NAMALWA (cell line): Measurements from ENCODE around the gene LIME1.

Experiments
- DNase-seq: peaks from one replicate; pipeline ENCODE4 v3.0.0-alpha.2; 2015; ENCODE audit warnings: low spot score

The LIME1 gene

DNA sequence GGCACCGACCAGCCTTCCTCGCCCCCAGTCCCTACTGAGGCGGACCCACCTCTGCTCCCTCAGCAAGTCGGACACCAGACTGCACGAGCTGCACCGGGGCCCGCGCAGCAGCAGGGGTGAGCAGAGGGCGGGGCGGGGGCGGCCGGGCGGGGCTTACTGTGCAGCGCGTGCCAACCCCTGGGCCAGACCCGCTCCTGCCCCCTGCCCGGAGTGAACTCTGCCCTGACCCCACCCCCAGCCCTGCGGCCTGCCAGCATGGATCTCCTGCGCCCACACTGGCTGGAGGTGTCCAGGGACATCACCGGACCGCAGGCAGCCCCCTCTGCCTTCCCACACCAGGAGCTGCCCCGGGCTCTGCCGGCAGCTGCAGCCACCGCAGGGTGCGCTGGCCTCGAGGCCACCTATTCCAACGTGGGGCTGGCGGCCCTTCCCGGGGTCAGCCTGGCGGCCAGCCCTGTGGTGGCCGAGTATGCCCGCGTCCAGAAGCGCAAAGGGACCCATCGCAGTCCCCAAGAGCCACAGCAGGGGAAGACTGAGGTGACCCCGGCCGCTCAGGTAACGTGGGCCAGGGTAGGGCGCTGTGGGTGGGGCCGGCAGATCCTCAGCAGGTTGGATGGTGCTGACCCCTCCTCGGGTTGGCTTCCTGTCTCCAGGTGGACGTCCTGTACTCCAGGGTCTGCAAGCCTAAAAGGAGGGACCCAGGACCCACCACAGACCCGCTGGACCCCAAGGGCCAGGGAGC, 1.7 kb downstream of the LIME1 start:
- DNase-seq, result peak; percentile 29

DNA sequence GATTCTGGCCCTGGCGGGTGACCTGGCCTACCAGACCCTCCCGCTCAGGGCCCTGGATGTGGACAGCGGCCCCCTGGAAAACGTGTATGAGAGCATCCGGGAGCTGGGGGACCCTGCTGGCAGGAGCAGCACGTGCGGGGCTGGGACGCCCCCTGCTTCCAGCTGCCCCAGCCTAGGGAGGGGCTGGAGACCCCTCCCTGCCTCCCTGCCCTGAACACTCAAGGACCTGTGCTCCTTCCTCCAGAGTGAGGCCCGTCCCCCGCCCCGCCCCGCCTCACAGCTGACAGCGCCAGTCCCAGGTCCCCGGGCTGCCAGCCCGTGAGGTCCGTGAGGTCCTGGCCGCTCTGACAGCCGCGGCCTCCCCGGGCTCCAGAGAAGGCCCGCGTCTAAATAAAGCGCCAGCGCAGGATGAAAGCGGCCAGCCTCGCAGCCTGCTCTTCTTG, 2.2 kb downstream of the LIME1 start:
- no peak for DNase-seq

DNA sequence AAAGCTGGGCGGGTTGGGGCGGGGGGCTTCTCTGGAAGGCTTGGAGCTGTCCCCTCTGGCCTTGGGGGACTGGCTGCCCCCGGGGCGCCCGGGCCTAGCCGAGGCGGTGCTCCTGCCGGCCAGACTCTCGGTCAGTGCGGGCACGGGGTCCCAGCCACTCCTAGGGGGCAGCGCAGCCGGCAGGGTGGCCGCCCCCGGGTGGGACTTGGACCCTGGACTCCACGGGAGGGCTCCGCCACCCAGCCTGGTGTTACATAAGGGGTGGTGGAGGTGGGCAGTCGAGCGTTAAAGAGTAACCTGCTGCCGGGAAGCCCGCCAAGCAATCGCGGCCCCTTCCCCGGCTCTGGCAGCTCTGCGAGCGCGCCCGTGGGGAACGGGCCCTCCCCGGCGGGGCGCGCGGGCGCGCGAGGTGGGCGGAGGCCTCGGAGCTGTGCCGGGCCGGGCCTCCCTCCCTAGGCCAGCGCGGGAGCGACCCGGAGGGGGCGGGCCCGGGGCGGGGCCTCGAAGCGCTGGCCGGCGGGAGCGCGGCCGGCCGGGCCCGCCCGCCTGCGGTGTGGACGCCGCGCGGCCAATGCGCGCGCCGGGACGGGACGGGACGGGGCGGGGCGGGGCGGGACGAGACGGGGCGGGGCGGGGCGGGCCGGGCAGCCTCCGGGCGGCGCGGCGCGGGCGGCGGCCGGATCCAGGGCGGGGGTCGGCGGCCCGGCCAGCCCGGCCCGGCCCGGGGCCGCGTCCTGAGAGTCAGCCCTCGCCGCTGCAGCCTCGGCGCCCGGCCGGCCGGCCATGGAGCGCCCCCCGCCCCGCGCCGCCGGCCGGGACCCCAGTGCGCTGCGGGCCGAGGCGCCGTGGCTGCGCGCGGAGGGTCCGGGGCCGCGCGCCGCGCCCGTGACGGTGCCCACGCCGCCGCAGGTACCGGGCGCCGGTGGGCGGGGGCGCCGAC, 2.9 kb downstream of the LIME1 start, which contains the start of gene SLC2A4RG:
Gene SLC2A4RG, plus strand, starts transcription at position 647 of the 940 bp plus-strand sequence. Its CDS starts 137 bp downstream, at position 784.
- DNase-seq, result peak; percentile 58

DNA sequence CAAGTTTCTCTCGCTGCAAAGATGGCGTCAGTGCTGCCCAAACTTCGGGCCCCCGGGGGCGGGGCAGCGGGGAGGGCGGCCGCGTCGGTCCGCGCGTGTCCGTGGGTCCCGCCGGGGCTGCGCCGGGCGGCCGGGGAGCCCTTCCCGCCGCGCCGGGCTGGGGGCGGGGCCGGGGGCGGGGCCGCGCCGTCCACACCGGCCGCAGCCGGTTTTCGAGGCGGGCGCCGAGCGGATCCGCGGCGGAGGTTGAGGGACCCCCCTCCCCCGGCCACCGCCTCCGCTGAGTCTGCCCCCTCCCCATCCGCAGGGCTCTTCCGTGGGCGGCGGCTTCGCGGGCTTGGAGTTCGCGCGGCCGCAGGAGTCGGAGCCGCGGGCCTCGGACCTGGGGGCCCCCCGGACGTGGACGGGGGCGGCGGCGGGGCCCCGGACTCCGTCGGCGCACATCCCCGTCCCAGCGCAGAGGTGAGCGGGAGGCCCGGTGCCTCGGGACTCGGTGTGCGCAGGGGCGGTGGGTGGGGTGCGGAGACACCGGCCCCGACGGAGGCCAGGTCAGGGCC, 3.7 kb downstream of the LIME1 start:
- no peak for DNase-seq

DNA sequence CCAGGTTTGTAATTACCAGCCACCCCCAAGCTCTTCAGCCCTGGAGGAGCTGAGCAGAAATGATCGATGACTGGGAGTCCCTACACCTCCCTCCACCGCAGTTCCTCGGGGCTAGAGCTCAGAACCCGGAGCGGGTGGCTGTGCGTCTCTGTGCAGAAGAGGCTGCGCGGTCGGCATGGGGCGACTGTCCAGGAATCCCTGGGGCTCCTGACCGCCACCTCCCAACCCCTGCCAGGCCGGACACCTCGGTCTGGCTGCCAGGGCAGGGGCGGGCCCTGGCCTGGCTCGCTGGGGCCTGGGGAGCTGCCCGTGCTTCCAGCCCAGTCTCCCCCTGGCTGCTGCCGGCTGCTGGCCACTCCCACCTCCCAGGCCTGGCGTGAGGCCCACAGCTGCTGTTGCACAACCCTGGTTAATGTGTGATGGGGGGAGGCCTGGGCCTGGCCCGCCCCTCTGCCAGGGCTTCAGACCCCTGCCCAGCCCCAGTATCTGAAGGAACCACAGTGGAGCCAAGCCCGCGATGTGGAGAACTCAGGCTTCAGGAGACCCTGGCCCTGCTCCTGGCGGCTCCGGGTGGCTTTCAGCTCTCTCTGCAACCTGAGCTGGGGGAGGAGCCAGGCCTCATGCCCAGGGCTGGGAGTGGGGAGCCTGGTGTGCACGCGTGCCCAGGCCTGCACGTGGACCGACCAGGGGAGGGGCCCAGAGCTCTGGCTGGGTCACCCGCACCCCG, 4.3 kb downstream of the LIME1 start:
- no peak for DNase-seq

DNA sequence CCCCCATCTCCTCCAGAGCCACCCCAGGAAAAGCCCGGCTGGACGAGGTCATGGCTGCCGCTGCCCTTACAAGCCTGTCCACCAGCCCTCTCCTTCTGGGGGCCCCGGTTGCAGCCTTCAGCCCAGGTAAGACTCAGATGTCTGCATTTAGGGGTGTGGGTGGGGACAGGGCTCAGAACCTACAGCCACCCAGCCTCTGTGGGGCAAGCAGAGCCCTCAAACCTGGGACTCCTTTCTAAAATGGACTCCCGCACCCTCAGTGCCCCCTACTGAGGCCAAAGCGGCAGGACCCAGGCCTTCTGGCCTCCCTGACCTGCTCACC, 4.9 kb downstream of the LIME1 start:
- no peak for DNase-seq

DNA sequence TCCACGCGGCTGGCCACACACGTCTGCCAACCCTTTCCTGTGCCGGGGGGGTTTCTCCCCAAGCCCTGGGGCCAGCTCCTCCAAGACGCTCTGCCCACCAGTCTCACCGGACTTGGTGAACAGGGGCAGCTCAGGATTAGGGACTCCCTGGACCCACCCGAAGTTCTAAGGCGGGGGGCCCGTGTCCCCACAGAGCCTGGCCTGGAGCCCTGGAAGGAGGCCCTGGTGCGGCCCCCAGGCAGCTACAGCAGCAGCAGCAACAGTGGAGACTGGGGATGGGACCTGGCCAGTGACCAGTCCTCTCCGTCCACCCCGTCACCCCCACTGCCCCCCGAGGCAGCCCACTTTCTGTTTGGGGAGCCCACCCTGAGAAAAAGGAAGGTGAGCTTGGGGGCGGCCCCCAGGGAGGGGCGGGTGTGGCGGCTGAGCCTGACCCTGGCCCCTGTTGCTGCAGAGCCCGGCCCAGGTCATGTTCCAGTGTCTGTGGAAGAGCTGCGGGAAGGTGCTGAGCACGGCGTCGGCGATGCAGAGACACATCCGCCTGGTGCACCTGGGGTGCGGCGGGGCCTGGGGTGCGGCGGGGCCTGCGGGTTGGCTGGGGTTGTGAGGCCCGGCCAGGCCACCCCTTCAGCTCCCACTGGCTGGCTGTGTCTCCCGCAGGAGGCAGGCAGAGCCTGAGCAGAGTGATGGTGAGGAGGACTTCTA, 5.4 kb downstream of the LIME1 start:
- DNase-seq, result no peak

DNA sequence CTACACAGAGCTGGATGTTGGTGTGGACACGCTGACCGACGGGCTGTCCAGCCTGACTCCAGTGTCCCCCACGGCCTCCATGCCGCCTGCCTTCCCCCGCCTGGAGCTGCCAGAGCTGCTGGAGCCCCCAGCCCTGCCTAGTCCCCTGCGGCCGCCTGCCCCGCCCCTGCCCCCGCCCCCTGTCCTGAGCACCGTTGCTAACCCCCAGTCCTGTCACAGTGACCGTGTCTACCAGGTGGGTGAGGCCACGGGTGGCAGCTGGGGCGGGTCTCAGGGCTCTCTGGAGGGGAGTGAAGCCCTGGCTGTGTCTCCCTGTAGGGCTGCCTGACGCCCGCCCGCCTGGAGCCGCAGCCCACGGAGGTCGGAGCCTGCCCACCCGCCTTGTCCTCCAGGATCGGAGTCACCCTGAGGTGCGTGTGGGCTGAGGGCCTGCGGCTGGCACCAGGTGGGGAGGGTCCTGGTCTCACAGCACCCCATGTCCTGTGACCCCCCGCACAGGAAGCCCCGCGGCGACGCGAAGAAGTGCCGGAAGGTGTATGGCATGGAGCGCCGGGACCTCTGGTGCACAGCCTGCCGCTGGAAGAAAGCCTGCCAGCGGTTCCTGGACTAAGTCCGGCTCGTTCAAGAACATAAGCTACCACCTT, 6.0 kb downstream of the LIME1 start:
- no peak for DNase-seq

DNA sequence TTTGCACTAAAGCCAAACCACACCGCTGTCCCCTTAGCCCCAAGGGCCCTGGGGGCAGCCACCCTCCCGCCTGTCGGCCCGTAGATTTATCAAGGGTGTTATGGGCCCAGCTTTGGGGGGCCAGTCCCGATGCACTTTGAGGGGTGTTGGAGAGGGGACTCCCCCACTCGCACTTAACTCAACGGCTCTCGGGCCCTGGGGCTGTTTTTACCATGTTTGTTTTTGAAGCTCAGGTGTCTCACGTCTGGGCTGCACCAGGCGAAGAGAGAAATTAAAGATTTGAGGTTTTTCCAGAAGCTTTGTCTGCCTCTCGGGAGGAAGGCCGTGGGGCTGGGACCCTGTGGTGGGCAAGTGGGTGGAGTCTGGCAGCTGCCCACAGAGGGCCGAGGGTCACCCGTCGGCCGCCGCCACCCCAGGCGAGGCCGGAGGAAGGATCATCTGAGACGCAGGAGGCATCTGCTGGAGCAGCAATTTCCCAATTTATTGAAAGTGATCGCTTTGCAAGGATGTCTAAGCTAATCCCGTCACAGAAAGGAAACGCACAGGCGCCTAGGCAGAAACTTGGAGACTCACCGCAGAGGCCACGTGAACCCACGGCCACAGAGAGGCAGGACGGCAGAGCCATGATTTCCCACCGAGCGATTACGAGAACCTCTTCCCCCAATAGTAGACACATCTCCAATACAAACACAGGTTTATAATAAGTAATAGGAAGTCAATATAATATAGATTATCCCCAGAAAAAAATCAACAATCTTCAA, 6.9 kb downstream of the LIME1 start:
- no peak for DNase-seq

DNA sequence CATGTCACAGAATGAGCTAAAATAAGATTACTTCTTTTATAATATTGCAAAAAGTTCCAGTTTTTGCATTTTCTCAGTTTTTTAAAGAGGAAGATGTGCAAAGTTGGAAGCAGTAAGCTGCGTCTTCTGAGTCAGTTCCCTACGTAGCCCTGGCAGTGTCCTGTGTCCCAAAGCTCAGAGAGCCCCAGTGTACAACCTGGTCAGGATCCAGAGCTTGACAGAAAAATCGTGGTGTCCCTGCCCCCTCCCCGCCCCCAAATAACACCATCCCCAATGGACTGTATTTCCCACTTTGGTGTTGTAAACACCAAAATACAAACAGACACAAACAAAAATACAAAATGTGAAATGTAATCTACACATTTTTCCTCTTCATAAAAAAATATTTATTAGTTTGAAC, 7.7 kb downstream of the LIME1 start:
- no peak for DNase-seq

DNA sequence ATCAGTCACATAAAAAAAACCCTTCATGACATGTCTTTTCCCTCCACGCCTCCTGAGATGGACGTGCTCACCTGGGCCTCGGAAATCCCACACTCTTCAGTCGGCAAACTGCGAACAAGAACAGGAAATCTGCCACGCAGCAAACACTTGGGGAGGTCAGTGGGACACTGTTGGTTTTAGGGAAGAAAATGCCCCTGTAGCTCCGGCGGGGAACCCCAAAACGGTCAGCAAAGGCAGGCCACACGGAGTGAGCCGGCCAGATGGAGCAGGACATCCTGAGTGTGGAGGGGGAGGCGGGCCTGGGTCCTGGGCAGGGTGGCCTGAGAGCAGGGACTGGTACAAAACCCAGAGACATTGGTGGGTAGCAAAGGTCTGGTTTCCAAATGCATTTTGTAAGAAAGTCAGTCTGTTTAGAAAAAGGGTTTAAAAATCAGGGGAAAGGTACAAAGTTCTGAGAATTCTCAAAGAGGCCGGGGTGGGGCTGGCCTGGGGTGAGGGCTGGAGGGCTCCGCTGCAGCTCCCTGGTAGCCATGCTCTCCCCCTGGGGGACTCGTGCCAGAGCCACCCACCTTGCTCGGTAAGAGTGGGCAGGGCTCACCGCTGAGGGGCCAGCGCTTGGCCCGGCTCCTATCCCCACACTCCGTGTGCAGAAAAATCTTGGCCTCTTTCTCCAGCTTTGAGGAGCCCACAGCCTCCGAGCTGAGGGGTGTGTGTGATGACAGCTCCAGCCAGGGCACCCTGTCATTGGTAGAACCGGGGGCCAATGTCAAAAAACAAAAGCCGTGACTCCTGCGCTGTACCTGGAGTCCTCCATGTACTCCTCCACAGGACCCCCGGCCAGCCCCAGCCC, 8.3 kb downstream of the LIME1 start:
- no peak for DNase-seq

DNA sequence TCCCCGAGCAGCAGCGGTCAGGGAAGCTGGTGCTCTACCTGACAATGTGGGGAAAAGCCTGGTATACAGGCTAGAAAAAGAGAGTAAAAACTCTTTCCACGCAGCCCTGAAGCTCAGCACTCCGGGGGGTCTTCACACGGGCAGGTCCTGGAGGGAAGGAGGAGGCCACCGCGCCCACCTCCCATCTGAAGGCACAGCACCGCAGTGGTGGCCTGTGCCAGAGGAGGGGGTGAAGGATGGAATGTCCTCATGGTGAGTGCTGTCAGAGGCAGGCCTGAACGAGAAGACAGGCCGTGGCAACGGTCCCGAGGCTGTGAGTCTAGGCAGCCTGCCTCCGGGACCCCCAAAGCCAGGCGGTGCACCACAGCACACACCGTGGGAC, 9.0 kb downstream of the LIME1 start:
- DNase-seq, result no peak

DNA sequence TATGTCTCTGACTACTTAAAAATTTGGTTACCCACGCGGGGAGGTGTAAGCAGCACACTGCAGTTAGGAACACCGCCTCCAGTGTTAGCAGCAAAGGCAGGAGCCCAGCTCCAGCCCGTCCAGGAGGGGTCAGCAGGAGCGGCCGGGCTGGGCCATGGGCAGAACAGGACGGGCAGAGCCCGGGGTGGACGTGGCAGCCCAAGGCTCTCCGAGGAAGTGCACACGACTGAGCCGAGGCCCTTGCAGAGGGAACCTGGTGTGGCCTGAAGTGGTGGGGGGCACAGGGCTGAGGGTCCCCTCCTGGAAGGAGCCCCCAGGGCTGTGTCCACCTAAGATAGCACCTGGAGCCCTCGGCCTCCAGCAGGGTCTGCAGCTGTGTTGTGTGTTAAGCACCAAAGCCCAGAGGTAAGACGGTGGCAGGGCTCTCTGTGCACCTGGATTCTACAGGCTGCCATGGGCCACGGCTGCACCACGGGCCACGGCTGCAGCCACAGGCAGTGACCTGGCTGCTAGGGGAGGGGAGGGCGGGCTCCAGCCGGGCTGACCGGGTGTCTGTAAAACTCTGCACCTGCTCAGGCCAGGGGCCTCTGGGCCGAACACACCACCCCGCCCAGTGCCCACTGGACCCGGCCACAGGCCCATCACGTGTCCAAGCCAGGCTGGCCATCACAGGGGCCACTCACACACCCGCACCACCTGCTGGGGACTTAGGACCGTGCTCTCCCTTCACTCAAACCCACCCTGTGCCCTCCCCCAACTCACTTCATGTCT, 9.7 kb downstream of the LIME1 start:
- no peak for DNase-seq

DNA sequence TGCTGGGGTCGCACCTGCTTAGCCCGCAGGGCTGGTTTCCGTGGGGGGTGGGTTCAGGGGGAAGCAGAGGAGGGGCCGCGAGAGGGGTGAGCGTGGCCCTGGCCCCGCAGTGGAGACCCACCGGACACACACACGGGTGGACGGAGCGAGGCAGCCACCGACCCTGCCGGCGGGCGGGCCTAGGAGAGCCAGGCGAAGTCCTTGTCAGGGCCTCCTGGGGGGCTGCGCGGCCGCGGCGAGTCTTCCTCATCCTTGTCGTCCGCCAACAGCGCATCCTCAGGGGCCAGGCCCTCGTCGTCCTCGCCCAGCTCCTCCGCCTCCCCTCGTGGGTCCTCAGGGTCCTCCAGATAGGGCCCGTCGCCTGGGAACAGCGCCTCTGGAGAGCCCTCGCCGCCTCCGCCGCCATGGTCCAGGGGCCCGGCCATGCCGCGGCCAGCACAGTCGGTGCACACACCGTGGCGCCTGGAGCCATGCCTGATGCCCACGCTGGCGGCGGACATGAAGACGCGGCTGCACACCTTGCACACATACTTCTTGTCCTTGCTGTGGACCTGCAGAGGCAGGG, 10.4 kb downstream of the LIME1 start:
- DNase-seq, result no peak

DNA sequence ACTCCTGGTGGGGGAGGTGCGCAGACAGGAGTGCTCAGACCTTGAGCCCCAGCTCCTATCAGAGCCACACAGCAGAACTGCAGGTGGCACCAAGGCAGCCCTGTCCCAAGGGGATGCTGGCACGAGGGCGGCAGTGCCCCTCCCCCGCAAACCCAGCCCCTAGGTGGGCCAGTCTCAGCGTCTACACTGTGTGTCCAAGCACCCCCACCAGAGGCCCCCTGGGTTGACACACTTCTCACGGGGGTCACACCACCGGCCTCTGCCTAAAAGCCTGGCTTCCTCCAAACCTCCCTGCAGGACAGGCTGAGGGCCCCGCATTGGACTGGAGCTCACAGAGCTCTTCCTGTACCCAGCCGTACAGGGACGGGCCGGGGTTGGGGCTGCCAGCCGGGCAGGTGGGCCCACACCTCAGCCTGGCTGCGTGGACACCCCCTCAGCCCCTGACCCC, 11.2 kb downstream of the LIME1 start:
- peak; percentile 74 for DNase-seq

DNA sequence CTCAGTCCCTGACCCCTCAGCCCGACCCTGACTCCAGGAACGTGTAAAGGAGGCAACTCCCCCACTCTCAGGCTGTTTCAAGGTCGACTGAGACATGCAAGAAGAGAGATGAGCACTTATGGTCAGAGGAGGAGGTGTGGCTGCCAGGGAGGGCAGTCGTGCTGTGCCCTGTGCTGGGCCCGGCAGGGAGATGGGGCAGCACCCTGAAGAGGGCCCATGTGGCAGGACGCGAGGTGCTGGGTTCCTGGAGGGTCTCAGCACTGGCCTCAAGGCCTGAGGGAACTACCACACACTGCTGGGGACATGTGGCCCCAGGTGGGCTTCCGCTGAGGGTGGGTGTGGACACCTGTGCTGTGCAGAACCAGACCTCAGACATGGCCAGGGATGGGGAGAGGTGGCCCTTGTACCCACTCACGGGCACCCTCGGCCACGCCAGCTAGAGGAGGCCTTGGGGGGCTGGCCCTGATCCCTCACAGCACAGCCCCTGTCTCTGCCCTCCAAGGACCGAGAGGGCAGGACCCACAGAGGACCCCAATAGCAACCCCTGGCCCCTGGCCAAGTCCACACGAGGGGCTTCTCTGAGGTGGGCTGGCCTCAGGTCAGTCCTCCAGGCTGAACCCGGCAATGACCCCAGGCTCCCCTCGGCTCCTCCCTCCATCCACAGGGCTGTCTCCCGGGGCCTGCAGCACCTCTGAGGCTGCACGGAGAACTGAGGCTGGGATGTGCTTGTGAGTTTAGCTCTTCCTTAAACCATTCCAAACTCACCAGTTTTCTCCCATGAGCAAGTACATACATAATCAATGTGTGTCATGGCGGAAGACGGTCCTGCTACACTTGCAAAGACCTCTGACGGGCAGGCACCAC, 11.8 kb downstream of the LIME1 start:
- DNase-seq, result no peak

DNA sequence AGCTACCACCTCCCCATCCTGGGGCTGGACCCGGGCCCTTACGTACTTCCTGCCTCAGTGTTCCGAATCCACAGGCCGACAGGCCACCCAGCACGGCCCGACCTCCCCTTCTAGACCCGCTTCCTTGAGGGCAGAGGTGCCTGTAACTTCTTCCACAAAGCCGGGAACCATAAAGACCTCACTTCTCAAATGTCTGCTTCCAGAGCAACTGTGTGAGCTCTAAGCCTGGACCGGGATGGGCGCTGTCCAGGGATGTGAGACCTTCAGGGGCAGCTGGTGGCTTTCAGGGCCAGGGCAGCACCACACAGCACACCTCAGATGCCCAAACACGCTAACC, 12.4 kb downstream of the LIME1 start:
- no peak for DNase-seq
